GM20000 (cell line): Measurements from ENCODE around the gene IL17RD.

Experiments used
- DNase-seq: peaks from one replicate; pipeline ENCODE4 v3.0.0; 2012; ENCODE audit warnings: low spot score
- TF ChIP-seq, protein P1 (sequence below): IDR thresholded peaks from 2 replicates; pipeline ENCODE4 v1.5.1; 2012; ENCODE audit warnings: mild to moderate bottlenecking, control low read depth; ENCODE audit errors: extremely low read depth, missing control alignments

IL17RD gene

DNA sequence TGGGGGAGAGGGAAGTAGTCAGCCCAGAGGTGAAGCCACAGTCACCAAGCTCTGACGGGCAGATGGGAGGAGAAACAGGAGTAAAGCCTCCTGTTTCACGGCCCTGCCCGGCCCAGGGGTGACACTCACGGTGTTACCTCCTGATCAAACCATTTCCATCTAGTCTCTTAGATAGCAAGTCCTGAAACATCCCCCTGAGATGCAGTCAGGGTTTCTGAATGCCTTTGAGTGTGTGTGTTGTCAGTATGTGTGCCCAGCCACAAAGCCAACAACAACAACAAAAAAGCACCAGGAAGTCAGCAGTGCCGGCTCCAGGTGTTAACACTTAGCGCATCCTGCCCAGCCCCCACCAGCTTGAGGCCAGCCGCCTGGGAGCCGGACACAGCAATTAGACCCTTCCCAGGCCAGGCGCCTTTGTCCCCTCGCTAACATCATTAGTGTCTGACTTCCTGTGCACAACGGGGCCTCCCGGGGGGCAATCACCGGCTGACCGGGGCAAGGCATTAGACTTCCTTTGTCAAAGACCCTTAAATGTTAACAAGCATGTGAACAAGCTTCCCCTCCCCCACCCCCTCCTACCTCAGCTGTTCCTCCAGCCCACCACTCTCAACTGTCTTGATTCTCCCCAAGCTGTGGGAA lies 34.5 kb downstream of the IL17RD start:
- no peak for DNase-seq
- TF ChIP-seq, protein P1, sequence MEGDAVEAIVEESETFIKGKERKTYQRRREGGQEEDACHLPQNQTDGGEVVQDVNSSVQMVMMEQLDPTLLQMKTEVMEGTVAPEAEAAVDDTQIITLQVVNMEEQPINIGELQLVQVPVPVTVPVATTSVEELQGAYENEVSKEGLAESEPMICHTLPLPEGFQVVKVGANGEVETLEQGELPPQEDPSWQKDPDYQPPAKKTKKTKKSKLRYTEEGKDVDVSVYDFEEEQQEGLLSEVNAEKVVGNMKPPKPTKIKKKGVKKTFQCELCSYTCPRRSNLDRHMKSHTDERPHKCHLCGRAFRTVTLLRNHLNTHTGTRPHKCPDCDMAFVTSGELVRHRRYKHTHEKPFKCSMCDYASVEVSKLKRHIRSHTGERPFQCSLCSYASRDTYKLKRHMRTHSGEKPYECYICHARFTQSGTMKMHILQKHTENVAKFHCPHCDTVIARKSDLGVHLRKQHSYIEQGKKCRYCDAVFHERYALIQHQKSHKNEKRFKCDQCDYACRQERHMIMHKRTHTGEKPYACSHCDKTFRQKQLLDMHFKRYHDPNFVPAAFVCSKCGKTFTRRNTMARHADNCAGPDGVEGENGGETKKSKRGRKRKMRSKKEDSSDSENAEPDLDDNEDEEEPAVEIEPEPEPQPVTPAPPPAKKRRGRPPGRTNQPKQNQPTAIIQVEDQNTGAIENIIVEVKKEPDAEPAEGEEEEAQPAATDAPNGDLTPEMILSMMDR = no peak

DNA sequence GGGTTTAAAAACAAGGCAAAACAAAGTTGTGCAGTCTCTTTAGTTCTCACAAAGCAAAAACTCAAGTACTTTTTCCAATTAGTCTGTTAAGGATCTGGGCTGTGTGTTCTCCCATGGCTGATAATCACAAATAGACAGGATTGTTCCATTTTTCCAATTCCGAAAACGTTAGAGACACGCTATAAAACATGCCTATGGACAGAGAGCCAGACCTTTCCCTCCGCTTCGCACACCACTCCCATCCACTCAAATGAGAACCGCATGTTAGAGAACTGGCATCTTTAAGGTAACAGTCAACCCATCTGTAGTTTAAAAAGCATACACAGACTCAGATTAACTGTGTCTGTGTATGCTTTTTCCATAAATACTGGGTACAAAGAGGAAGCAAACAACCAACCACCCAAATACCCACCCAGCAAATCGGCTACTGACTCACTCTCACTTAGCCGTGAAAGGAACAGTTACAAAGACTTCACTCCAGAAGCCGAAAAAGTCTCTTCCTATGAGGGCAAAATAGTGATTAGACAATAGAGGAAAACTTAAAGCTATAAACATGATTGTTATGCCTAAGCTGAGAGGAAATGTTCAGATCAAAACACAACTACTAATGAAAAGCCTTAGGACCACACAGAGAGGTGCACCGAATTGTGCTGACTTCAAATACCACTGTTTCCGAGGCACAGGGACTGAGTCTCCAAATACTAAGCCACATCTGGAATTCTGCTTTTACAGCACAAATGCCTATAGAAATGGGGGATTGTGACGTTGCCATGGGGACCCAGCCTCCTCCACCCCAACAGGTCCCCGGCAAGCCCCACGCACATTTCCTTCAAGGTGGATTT lies 36.1 kb downstream of the IL17RD start:
- TF ChIP-seq, protein P1 = no peak
- DNase-seq = no peak

DNA sequence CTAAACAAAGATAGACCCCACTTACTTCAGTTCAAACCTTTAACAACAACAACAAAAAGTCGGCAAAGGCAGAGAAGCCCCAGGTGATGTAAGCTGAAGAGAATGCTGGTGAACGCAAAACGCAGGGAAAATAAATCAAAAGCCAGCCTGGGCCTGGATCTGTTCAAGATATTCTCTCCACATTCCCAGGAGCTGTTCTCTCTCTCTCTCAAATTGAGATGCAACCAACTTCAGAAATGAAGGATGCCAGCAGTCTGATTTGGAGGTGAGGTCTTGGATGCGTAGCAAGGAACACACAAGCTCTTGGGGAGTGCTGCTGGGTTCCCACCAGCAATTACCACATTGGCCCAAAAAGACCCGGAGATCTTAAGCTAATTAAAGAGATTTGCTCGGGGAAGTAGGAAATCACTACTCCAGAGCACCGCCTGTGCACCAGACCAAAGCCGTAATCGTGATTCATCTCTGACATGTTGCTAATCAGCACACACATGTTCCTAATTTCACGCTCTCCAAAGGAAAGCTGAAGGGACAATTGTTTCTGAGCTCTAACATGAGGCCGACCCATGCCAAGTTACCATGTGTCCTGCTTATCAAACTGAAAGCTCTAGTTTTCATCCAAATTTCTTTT lies 37.1 kb downstream of the IL17RD start:
- TF ChIP-seq, protein P1 = no peak
- no peak for DNase-seq

DNA sequence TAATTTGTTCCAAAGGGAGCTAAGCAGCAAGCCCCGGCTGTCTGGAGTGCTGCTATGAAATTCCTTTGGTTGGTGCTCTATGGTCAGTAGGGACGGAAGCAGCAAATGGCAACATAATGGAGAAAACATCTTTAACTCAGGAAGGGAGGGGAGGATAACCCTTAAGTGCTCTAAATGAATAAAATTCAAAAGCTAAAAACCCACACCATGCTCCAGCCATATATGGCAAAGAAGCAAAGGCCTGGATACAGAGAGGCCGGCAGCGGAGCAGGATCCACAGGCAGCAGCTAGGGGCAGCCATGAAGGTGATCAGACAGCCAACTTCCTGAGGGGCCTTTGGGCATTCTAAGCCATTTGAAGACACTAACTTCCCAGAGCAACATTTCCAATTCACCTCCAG lies 38.9 kb downstream of the IL17RD start:
- TF ChIP-seq, protein P1 = no peak
- DNase-seq = no peak

DNA sequence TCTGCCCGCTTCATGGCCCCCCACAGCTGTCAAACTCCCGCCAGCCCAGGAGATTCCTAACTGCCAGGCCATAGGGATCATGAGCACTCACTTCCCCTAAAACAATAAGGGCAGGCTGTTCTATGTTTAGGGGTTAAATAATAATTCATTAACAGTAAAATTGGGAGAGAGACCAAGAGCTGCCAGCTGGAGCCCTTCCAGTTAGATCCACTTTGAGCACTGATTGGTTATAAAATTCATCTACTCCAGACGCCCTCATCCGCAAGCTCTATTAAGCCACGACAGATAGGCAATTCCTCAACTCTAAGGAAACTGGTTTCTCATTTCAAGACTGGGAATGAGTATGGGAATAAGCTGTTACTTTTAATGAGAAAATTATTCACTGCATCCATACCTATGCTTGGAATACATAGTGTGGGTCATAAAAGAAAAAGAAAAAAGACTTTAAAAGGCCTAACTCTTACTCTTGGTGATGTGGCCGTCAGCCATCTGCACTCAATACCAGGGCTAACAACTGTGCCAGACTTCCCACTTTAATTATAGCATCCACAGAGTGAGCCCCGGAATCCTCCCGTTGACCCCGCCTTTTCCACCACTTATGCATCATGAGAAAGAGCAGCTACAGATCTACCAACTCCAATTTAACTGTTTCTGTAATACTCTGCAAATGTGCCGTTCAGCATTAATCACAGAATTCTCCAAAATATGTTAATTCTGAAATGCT lies 44.5 kb downstream of the IL17RD start:
- TF ChIP-seq, protein P1 = no peak
- DNase-seq = no peak

DNA sequence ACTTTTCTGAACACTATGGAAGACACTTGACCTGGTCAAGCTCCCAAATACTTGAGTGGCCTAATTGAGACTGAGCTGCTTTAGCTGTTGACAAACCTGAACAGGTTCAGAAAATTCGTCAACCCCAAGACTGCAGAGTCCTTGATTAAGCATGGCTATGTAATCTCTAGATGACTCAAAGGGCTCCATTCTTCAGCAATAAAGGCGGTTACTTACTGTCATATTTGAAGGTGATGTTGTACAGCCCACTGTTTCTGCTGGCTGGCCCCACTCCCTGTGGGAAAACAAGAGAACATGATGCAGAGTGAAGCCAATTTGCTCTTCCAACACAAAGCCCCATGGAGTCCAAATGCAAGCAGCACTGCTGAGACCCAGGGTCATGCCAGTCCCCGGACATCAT lies 45.1 kb downstream of the IL17RD start:
- TF ChIP-seq, protein P1 = no peak
- no peak for DNase-seq
